ENCODE measurements around the gene ELF2.

ELF2 gene

DNA sequence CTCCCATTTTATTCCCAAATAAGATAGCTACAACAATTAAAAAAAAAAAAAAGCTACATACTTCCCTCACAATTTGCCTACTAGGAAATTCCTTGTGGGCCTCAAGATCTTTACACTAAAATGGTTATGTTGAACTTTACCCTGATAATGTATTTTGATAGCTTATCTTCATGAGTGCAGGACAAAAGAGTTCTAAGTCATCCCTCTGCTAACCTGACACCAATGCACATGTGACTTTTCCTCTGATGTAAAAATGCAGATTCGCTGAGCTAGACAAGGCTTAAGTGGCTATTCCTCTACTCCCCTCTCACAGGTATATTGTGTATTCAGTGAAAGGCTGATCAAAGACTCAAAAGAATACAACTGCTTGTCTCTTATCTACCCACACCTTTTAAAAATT, 22.5 kb downstream of the ELF2 start:
- no peak for DNase-seq (ENCODE audit: low spot score)

DNA sequence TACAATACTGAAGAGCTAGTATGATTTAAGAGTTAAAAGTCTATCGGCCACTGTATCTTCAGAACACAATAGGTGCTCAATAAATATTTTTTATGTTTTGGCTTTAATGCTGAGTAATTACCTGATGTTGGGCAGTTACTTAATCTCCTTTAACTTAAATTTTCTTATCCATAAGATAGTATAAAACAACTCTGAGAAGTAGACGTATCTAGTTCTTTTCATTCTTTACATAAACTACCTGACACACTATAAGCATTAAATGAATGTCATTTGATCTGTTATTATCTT, 22.9 kb downstream of the ELF2 start:
- DNase-seq (ENCODE audit: low spot score): no peak
- in situ Hi-C loops (cut with MboI; ENCODE audit: low pct_unique_long_range_greater_than_20kb, low sequenced_read_pairs, unreplicated experiment): no loop called here
- TF ChIP-seq, protein P1, sequence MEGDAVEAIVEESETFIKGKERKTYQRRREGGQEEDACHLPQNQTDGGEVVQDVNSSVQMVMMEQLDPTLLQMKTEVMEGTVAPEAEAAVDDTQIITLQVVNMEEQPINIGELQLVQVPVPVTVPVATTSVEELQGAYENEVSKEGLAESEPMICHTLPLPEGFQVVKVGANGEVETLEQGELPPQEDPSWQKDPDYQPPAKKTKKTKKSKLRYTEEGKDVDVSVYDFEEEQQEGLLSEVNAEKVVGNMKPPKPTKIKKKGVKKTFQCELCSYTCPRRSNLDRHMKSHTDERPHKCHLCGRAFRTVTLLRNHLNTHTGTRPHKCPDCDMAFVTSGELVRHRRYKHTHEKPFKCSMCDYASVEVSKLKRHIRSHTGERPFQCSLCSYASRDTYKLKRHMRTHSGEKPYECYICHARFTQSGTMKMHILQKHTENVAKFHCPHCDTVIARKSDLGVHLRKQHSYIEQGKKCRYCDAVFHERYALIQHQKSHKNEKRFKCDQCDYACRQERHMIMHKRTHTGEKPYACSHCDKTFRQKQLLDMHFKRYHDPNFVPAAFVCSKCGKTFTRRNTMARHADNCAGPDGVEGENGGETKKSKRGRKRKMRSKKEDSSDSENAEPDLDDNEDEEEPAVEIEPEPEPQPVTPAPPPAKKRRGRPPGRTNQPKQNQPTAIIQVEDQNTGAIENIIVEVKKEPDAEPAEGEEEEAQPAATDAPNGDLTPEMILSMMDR (IDR thresholded peaks at IDR 0.05; ENCODE audit: extremely low read depth, insufficient read depth, missing control alignments): no peak

More for the DNA sequence above, 22.5 kb downstream of the ELF2 start:
- in situ Hi-C loops (cut with MboI; ENCODE audit: low pct_unique_long_range_greater_than_20kb, low sequenced_read_pairs, unreplicated experiment): no loop called here
- TF ChIP-seq, protein P1 (IDR thresholded peaks at IDR 0.05; ENCODE audit: extremely low read depth, insufficient read depth, missing control alignments): no peak

DNA sequence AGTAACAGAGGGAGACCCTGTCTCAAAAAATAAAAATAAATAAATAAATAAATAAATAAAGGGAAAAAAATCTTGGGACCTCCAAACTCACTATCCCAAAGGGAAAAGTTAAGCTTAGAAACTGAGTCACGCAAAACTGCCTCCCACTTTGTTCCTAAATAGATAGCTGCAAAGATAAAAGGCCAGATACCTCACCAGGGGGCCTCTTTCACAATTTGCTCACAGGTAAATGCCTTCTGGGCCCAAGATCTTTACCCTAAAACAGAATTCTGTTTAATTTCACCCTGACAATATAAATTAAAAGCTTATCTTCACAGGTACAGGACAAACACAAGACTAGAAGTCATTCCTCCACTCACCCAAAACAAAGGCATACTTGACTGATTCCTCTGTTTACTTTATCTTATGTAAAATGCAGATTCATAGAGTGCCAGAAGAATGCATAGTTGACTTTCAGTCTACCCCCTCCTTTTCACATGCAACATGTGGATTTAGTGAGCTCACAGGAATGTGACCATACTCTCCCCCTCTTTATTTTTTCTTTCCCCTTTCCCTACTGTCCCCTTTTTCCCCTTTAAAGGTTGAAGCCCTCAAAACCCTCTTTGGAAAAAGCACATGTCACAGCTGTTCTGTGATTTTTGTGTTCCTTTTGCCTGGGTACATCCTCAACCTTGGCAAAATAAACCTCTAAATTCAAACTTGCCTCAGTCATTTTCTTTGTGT, 23.4 kb downstream of the ELF2 start:
- no peak for DNase-seq (ENCODE audit: low spot score)

DNA sequence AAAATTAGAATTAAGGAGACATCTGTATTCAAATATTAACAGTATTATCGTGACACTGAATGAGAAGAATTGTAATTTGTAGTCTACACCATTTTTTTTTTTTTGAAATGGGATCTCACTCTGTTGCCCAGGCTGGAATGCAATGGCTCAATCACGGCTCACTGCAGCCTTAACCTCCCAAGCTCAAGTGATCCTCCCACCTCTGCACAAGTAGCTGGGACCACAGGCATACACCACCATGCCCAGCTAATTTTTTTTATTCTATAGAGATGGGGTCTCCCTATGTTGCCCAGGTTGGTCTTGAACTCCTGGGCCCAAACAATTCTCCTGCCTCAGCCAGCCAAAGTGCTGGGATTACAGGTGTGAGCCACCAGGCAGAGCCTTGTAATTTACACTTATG, 24.8 kb downstream of the ELF2 start:
- TF ChIP-seq, protein P1 (IDR thresholded peaks at IDR 0.05; ENCODE audit: extremely low read depth, insufficient read depth, missing control alignments): no peak
- in situ Hi-C loops (cut with MboI; ENCODE audit: low pct_unique_long_range_greater_than_20kb, low sequenced_read_pairs, unreplicated experiment): no loop called here
- DNase-seq (ENCODE audit: low spot score): no peak

More for the DNA sequence above, 23.4 kb downstream of the ELF2 start:
- TF ChIP-seq, protein P1 (IDR thresholded peaks at IDR 0.05; ENCODE audit: extremely low read depth, insufficient read depth, missing control alignments): no peak
- in situ Hi-C loops (cut with MboI; ENCODE audit: low pct_unique_long_range_greater_than_20kb, low sequenced_read_pairs, unreplicated experiment): no loop called here

DNA sequence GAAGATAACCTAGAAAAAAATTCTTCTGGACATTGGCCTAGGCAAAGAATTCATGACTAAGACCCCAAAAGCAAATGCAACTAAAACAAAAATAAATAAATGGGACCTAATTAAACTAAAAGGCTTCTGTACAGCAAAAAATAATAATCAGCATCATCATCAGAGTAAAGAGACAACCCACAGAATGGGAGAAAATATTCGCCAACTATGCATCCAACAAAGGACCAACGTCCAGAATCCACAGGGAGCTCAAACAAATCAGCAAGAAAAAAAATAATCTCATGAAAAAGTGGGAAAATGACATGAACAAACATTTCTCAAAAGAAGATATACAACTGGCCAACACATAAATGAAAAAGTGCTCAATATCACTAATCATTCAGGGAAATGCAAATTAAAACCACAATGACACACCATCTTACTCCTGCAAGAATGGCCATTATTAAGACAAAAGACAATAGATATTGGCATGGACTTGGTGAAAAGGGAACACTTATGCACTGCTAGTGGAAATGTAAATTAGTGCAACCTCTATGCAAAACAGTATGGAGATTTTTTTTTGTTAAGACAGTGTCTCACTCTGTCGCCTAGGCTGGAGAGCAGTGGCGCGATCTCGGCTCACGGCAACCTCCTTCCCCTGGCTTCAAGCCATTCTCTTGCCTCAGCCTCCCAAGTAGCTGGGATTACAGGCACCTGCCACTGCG, 29.9 kb downstream of the ELF2 start:
- in situ Hi-C loops (cut with MboI; ENCODE audit: low pct_unique_long_range_greater_than_20kb, low sequenced_read_pairs, unreplicated experiment): no loop called here
- DNase-seq (ENCODE audit: low spot score): no peak
- TF ChIP-seq, protein P1 (IDR thresholded peaks at IDR 0.05; ENCODE audit: extremely low read depth, insufficient read depth, missing control alignments): no peak

DNA sequence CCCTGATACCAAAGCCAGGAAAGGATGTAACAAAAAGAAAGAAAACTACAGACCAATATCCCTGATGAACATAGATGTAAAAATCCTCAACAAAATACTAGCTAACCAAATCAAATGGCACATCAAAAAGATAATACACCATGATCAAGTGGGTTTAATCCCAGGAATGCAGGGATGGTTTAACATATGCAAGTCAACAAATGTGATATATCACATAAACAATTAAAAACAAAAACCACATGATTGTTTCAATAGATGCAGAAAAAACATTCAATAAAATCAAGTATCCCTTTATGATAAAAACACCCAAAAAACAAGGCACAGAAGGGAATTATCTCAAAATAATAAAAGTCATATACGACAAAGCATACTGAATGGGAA, 31.5 kb downstream of the ELF2 start:
- in situ Hi-C loops (cut with MboI; ENCODE audit: low pct_unique_long_range_greater_than_20kb, low sequenced_read_pairs, unreplicated experiment): no loop called here
- TF ChIP-seq, protein P1 (IDR thresholded peaks at IDR 0.05; ENCODE audit: extremely low read depth, insufficient read depth, missing control alignments): no peak
- DNase-seq (ENCODE audit: low spot score): no peak
